GM12873 (cell line): ENCODE data around the gene PDCD4.

ENCODE experiments used
- TF ChIP-seq, protein P1 (sequence below): IDR thresholded peaks from 2 replicates; pipeline ENCODE4 v1.5.1; 2012; ENCODE audit warnings: low read depth, mild to moderate bottlenecking, moderate library complexity, low read length, control low read depth; ENCODE audit not compliant: insufficient read depth; ENCODE audit errors: missing control alignments

PDCD4 gene

DNA sequence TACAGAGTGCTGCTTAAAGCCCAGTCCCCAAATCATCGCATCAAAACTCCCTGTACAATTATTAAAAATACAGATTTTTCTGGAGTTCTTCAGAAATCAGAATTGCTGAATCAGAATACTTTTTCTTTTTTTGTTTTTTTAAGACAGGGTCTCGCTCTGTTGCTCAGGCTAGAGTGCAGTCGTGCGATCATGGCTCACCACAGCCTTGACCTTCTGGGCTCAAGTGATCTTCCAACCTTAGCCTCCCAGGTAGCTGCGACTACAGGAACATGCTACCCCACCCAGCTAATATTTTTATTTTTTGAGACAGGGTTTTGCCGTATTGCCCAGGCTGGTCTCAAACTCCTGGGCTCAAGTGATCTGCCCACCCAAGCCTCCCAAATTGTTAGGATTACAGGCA is 43.3 kb downstream of the PDCD4 start:
- TF ChIP-seq, protein P1, sequence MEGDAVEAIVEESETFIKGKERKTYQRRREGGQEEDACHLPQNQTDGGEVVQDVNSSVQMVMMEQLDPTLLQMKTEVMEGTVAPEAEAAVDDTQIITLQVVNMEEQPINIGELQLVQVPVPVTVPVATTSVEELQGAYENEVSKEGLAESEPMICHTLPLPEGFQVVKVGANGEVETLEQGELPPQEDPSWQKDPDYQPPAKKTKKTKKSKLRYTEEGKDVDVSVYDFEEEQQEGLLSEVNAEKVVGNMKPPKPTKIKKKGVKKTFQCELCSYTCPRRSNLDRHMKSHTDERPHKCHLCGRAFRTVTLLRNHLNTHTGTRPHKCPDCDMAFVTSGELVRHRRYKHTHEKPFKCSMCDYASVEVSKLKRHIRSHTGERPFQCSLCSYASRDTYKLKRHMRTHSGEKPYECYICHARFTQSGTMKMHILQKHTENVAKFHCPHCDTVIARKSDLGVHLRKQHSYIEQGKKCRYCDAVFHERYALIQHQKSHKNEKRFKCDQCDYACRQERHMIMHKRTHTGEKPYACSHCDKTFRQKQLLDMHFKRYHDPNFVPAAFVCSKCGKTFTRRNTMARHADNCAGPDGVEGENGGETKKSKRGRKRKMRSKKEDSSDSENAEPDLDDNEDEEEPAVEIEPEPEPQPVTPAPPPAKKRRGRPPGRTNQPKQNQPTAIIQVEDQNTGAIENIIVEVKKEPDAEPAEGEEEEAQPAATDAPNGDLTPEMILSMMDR = no peak

DNA sequence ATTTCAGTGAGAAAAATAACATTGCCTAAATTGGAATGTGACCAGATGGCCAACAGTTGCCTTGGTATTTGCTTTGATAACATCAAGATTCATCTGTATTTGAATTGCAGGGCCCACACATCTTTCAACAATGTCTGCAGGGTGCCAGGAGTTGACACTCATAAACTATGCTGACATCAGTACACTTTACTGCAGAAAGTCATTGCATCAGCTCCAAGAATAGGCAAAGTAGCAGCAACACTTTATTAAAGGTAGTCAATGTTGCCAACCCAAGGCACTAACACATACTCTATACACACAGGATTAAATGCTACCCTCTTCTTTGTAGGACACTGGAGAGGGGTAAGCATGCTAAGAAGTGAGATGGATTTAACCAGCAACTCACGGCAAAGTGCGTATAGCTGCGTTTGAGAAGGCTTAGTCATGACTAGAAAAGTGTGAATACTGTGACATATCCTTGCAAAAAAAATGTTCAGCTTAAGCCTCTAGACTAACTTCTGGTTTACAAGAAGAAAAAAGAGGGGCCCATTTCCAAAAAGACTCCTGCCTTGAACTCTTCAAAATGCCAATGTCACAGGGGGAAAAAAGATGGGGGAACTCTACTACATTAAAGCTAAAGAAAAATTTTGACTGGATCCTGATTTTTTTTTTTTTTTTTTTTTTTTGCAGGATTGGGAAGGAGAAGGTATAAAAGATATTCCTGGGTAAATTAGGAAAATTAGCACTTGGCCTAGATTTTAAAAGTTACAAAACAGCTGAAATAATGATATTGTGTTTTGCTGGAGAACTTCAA is 45.0 kb downstream of the PDCD4 start:
- TF ChIP-seq, protein P1 = no peak

DNA sequence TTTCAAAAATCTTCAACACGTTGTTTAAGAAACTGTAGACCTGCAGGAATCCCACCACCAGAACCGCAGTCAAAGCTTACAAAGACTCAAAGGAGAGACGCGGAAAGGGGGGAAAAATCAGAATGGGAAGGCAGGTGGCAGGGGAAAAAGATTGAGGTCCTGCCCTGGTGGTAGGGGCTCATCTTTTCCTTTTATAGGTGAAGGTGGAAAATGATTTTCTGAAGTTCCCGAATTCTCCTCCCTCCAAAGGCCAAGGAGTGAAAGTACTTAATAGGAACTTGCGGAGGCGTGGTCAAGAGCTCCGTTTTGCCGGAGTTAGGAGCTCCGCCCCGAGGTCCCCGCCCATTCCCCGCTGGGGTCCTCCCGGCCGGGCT is 46.5 kb downstream of the PDCD4 start:
- TF ChIP-seq, protein P1 = no peak

GRCh38 chr10:110918643-110919348 is 47.1 kb downstream of the PDCD4 start, which contains the start of gene BBIP1:
TSS of gene BBIP1 (minus strand) at chr10:110919180. CDS start at chr10:110918157, 1,023 bp downstream.
- TF ChIP-seq, protein P1 = no peak

DNA sequence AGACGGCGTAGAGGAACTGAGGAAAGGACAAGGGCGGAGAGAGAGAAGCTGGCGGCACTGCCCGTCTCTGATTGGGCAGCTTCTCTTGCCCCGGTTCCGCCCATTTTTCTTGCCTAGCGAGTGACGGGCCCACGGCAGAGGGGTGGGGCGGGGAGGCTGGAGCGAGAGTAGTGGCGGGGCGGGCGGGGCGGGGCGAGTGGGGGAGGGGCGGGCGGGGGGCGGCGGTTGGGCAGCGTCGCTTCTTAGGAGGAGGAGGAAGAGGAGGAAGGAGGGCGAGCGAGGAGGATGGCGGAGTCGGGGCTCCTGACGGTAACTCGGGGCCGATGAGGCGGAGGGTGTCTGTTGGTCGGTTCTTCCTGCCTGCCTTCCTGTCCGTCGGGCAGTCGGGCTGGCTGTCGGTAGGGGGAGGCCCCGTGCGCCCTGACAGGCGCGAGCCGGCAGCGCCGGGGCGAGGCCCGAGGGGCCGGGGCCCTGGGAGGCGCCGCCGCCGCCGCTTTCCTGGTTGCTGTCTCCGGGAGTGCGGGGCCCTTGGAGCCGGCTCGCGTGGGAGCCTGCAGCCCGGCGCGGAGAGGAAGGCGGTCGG is 47.7 kb downstream of the PDCD4 start, which contains the start of gene SHOC2:
Gene SHOC2 (plus strand): TSS at position 256 of the 583 bp plus-strand sequence. CDS start 44,755 bp downstream, outside the sequence.
- TF ChIP-seq, protein P1 = peak; percentile 24

- TF ChIP-seq, protein P1 = no peak
Observed at GRCh38 chr10:110919971-110920881, 48.5 kb downstream of the PDCD4 start.
